GM12878 (cell line): ENCODE measurements around the gene BRME1. TPM values are rescaled to one million over a fixed set of nuclear protein-coding genes. Genes with fewer than 3 reads are reported as not detected.

Experiments used
- ATAC-seq: fragments of 200-7000 bp; cut with Tn5 transposase; 3 replicates; pipeline ENCODE4 v1.9.1; 2020; ENCODE audit warnings: mild to moderate bottlenecking, moderate library complexity
- BruUV-seq: library from RNA; stranded (reverse); fragments of 400-500 nt; replicated peaks from 2 replicates; lab custom pipeline; 2021; lab: Mats Ljungman, UMichigan
- CTCF ChIA-PET: fragments of 300-600 bp; sonication (Branson Sonifier 250); formaldehyde crosslinking; extraction: SDS; loops from one replicate; lab custom pipeline; 2021; ENCODE audit warnings: inconsistent platforms; lab: Yijun Ruan, JAX
- POLR2A ChIA-PET: fragments of 350-600 bp; formaldehyde crosslinking; extraction: SDS; loops from one replicate; lab custom pipeline; 2021; ENCODE audit warnings: inconsistent platforms; lab: Charles Lee
- RAD21 ChIA-PET: fragments of 300-600 bp; sonication (Branson Sonifier 250); formaldehyde crosslinking; loops from one replicate; lab custom pipeline; 2023; ENCODE audit warnings: antibody characterized with exemption; ENCODE audit not compliant: unreplicated experiment; lab: Charles Lee
- SMC1A ChIA-PET: fragments of 300-600 bp; sonication (Branson Sonifier 250); formaldehyde crosslinking; loops from one replicate; lab custom pipeline; 2023; ENCODE audit not compliant: unreplicated experiment, uncharacterized antibody; lab: Charles Lee
- DNase-seq: peaks from one replicate; pipeline ENCODE4 v3.0.0-alpha.2; 2011; ENCODE audit warnings: low read depth, low spot score
- FAIRE-seq: peaks from 3 replicates; lab custom pipeline; 2011; peaks lifted over from hg19 to GRCh38; lab: Jason Lieb, UNC
- H2AFZ ChIP-seq: 2 replicates; pipeline ENCODE4 v1.6.0; 2011; ENCODE audit warnings: low read depth, low read length, control low read depth; ENCODE audit not compliant: control insufficient read depth
- H3K27ac ChIP-seq: 2 replicates; pipeline ENCODE4 v1.5.1; 2011; ENCODE audit warnings: control low read depth; ENCODE audit not compliant: control insufficient read depth, insufficient read depth
- H3K27me3 ChIP-seq, 2 experiments: replicated peaks in 1 of 2; 2 replicates each; pipeline versions ENCODE4 v1.6.0 to v1.6.1; 2011; ENCODE audit warnings: low read length in 1 of 2; ENCODE audit not compliant: control insufficient read depth in 2 of 2, insufficient read depth in 2 of 2
- H3K36me3 ChIP-seq, 2 experiments: 2 replicates each; pipeline ENCODE4 v1.5.1; 2011; ENCODE audit warnings: low read length in 1 of 2; ENCODE audit not compliant: control insufficient read depth in 2 of 2, insufficient read depth in 2 of 2
- H3K4me1 ChIP-seq: 2 replicates; pipeline ENCODE4 v1.6.1; 2011; ENCODE audit warnings: mild to moderate bottlenecking, low read length, moderate library complexity, mixed read lengths; ENCODE audit not compliant: control insufficient read depth, insufficient read depth
- H3K4me2 ChIP-seq: 2 replicates; pipeline ENCODE4 v1.6.0; 2011; ENCODE audit warnings: control low read depth; ENCODE audit not compliant: control insufficient read depth, insufficient read depth
- H3K4me3 ChIP-seq: fragments of 200-600 bp; sonication (generic); 2 replicates; pipeline ENCODE4 v1.5.1; 2016
- H3K79me2 ChIP-seq: 2 replicates; pipeline ENCODE4 v1.6.0; 2011; ENCODE audit warnings: low read length; ENCODE audit not compliant: control insufficient read depth, insufficient read depth
- H3K9ac ChIP-seq: 2 replicates; pipeline ENCODE4 v1.8.0; 2011; ENCODE audit warnings: low read length, control low read depth, mixed read lengths; ENCODE audit not compliant: control insufficient read depth, insufficient read depth
- H3K9me3 ChIP-seq: replicated peaks from 3 replicates; pipeline ENCODE4 v1.5.1; 2011; ENCODE audit warnings: mild to moderate bottlenecking, low read length; ENCODE audit not compliant: control insufficient read depth, insufficient read depth
- H4K20me1 ChIP-seq: 2 replicates; pipeline ENCODE4 v1.6.0; 2011; ENCODE audit not compliant: control insufficient read depth, insufficient read depth
- BACH1 ChIP-seq: fragments of 450-650 bp; IDR thresholded peaks from 2 replicates; pipeline ENCODE4 v1.6.1; 2017; ENCODE audit warnings: mild to moderate bottlenecking, borderline replicate concordance
- CBFB ChIP-seq: IDR thresholded peaks from 2 replicates; pipeline ENCODE4 v1.6.1; 2016; ENCODE audit warnings: antibody characterized with exemption, low read depth
- HDGF ChIP-seq: fragments of 450-650 bp; IDR thresholded peaks from 2 replicates; pipeline ENCODE4 v1.6.1; 2016; ENCODE audit warnings: antibody characterized with exemption
- SIN3A ChIP-seq: IDR thresholded peaks from 2 replicates; pipeline ENCODE4 v1.6.1; 2012; ENCODE audit warnings: low read depth, low read length, improper control_type of control experiment
- WGBS: methylation state at CpG from one replicate; pipeline ENCODE4 v1.1.6; 2016; ENCODE audit warnings: low lambda C conversion rate; ENCODE audit not compliant: insufficient replicate concordance, insufficient coverage; ENCODE audit errors: missing lambda C conversion rate; 5-methylcytosine and 5-hydroxymethylcytosine counted together
- in situ Hi-C: fragments of 300-500 bp; cut with MboI; formaldehyde crosslinking; loops from 9 replicates; pipeline ENCODE4 v1.14.3; 2018; ENCODE audit warnings: mixed read lengths
- intact Hi-C: fragments of 100-400 bp; cut with micrococcal nuclease; formaldehyde crosslinking; loops from one replicate; pipeline ENCODE4 v1.14.2; 2022; ENCODE audit not compliant: unreplicated experiment
- polyA plus RNA-seq, 11 experiments: library from polyadenylated mRNA; depleted of rRNA in 4 of 11; unstranded in 6 of 11; stranded (reverse) in 5 of 11; fragments of >200 nt; fragmentation: Nextera tagmentation in 4 of 11; fragmentation: Illumina TruSeq in 1 of 11; extraction: Ambion mirVana in 4 of 11; extraction: Trizol in 1 of 11; gene quantifications; 1 replicate in 1 of 11; 2 replicates in 10 of 11; pipeline versions ENCODE4 v1.2.1 to v1.2.3, GENCODE V29; 2011 to 2016; ENCODE audit warnings: inconsistent platforms in 2 of 11, missing spikeins in 2 of 11, low read depth in 1 of 11
- total RNA-seq, 4 experiments: library from RNA; depleted of rRNA in 3 of 4; stranded (reverse); fragments of >200 nt in 3 of 4; fragmentation: Illumina TruSeq in 1 of 4; extraction: Trizol in 1 of 4; gene quantifications; 2 replicates each; pipeline versions ENCODE4 v1.2.1 to v1.2.3, GENCODE V29; 2013 to 2021
- TF ChIP-seq, protein P1 (sequence below): fragments of 450-650 bp; IDR thresholded peaks from 2 replicates; pipeline ENCODE4 v1.6.1; 2017; ENCODE audit warnings: low read depth, mild to moderate bottlenecking, moderate library complexity
- TF ChIP-seq, protein P2 (sequence below): fragments of 450-650 bp; IDR thresholded peaks from 2 replicates; pipeline ENCODE4 v1.6.1; 2016; ENCODE audit warnings: mild to moderate bottlenecking

BRME1 gene
- total and polyA plus RNA-seq, 10 of the 15 experiments (the other 5 are each of a cell fraction or from before 2014, with no cell fraction given) = 0.07 to 2.2 (median 1.1) TPM; not detected in 1

DNA sequence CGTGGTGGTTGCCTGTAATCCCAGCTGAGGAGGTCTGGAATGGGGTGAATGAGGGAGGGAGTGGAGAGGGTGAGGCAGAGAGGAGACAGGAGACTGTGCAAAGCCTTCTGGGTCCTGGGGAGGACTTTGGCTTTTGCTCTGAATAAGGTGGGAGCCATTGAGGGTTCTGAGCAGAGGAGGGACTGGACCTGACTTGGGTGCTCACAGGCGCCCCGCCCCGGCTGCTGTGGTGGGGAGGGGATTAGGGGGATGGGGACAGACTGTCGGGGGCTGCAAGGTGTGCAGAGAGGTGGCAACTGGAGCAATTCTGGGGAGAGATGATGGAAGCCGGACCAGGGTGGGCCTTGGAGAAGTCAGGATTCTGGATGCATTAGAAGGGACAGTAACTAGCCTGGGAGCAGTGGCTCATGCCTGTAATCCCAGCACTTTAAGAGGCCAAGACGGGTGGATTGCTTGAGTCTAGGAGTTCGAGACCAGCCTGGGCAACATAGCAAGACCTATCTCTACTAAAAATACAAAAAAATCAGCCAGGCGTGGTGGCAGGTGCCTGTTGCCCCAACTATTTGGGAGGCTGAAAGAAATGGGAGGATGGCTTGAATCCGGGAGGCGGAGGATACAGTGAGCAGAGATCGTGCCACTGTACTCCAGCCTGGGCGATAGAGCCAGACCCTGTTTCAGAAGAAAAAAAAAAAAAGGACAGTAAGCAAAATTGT lies 45.1 kb downstream of the BRME1 start:
- RAD21 ChIA-PET = interaction anchor here (0.9 to 6.2 kb wide), 18 partner anchors 8 to 589 kb away, joined by 3 to 70 read pairs (median 17); partner anchors contain the start of genes C19orf53 and ZSWIM4
- FAIRE-seq (peak; percentile 84), DNase-seq (no peak), ATAC-seq (no peak)
- Histone ChIP-seq H3K79me2 (no peaks in the 10 kb centered on the region), H3K4me2 (peak overlapping the region; percentile 98; the same call in 1 of the 2 replicates), H3K36me3 (no peaks in the 10 kb centered on the region), H3K27me3 (peaks cover 0 to 1% of the 10 kb centered on the region in 2 experiments; a peak in 2 of 4 replicates), H3K4me3 (peak overlapping the region; percentile 74; the same call in 1 of the 2 replicates), H2AFZ (peak overlapping the region; percentile 87), H3K9me3 (no peaks in the 10 kb centered on the region), H4K20me1 (no peaks in the 10 kb centered on the region), H3K27ac (peak overlapping the region; percentile 99), H3K4me1 (peaks cover 8% of the 10 kb centered on the region), H3K9ac (peak overlapping the region; percentile 96)
- 68% methylated on average over 13 of the region's 13 CpGs for WGBS
- in situ Hi-C loops = loop anchor here (5.0 kb wide), 3 partner anchors 79 to 584 kb away; no protein-coding TSS in a partner anchor
- SMC1A ChIA-PET = interaction anchor here (0.5 to 4.6 kb wide), 18 partner anchors 8 to 828 kb away, joined by 3 to 65 read pairs (median 11); partner anchors contain the start of genes C19orf53 and ZSWIM4
- TF ChIP-seq CBFB (no peak), SIN3A (no peak), BACH1 (no peak), HDGF (peak; percentile 34; the same call in 1 of the 2 replicates)
- TF ChIP-seq, protein P1, sequence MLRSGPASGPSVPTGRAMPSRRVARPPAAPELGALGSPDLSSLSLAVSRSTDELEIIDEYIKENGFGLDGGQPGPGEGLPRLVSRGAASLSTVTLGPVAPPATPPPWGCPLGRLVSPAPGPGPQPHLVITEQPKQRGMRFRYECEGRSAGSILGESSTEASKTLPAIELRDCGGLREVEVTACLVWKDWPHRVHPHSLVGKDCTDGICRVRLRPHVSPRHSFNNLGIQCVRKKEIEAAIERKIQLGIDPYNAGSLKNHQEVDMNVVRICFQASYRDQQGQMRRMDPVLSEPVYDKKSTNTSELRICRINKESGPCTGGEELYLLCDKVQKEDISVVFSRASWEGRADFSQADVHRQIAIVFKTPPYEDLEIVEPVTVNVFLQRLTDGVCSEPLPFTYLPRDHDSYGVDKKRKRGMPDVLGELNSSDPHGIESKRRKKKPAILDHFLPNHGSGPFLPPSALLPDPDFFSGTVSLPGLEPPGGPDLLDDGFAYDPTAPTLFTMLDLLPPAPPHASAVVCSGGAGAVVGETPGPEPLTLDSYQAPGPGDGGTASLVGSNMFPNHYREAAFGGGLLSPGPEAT = no peak
- TF ChIP-seq, protein P2, sequence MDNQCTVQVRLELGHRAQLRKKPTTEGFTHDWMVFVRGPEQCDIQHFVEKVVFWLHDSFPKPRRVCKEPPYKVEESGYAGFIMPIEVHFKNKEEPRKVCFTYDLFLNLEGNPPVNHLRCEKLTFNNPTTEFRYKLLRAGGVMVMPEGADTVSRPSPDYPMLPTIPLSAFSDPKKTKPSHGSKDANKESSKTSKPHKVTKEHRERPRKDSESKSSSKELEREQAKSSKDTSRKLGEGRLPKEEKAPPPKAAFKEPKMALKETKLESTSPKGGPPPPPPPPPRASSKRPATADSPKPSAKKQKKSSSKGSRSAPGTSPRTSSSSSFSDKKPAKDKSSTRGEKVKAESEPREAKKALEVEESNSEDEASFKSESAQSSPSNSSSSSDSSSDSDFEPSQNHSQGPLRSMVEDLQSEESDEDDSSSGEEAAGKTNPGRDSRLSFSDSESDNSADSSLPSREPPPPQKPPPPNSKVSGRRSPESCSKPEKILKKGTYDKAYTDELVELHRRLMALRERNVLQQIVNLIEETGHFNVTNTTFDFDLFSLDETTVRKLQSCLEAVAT = 0 out of 2 replicates have a peak, but pooled peaks have one; percentile 17
- intact Hi-C loops = loop anchor here (1.0 to 5.0 kb wide), 3 partner anchors 14 to 584 kb away; no protein-coding TSS in a partner anchor
- no TSS peak for BruUV-seq
- CTCF ChIA-PET = interaction anchor here (0.6 to 4.6 kb wide), 17 partner anchors 8 to 229 kb away, joined by 3 to 136 read pairs (median 6); partner anchors contain the start of genes MISP3 and ZSWIM4
- POLR2A ChIA-PET = interaction anchor here (0.5 to 8.5 kb wide), 15 partner anchors 9 to 708 kb away, joined by 3 to 85 read pairs (median 8); partner anchors contain the start of genes C19orf53 and ZSWIM4
